ENCODE measurements around the gene PML.

PML gene

DNA sequence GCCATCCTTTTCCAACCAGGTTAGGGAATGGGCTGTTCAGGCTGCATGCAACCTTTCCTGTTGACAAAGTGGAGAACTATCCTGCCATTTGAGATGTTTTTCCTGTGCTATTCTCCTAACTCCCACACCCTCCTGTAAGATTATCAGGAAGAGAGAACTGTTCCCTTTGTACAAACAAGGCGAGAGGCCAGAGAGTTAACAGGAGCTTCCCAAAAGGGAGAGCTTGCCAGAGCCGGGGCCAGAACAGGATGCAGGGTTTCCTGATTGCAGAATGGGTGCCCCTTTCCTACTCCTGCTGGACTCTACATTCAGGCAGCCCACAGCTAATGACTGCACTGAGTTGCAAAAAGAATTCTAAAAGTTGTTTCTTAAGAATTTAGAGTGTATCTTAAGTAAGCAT lies 17.1 kb downstream of the PML start:
- DNase-seq, result no peak

DNA sequence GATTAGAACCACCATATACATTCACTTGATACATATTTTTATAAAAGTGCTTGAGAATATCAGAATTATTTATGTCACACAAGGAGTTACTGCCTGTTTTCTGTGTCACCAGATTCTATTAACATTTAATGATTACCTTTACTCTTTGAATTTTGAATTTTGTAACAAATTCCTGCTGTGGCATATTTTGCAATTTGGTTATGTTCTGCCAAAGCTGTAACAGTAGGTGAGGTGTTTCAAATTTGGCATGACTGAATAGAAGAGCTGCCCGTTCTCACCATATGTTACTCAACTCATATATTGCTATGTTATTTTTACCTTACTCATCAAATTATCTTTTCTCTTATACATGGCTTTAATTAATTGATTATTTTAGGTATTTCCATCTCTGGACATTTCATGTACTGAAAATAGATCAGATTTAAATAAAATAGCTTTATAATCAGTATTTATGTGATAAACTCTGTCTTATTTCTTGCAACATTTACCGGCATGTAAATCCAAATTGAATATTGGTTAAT lies 18.9 kb downstream of the PML start:
- no peak for DNase-seq

- no peak for DNase-seq
Measured at GRCh38 chr15:74019734-74020133, 25.2 kb downstream of the PML start.

DNA sequence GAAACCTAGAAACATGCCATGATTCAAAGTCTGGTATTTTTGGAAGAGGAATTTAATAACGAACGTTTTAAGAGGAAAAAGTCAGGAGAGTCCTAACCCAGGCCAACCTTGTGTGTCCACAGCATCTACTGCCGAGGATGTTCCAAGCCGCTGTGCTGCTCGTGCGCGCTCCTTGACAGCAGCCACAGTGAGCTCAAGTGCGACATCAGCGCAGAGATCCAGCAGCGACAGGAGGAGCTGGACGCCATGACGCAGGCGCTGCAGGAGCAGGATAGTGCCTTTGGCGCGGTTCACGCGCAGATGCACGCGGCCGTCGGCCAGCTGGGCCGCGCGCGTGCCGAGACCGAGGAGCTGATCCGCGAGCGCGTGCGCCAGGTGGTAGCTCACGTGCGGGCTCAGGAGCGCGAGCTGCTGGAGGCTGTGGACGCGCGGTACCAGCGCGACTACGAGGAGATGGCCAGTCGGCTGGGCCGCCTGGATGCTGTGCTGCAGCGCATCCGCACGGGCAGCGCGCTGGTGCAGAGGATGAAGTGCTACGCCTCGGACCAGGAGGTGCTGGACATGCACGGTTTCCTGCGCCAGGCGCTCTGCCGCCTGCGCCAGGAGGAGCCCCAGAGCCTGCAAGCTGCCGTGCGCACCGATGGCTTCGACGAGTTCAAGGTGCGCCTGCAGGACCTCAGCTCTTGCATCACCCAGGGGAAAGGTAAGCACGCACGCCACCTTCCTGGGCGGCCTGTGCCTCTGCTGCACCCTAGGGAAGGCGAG lies 28.4 kb downstream of the PML start:
- no peak for DNase-seq

DNA sequence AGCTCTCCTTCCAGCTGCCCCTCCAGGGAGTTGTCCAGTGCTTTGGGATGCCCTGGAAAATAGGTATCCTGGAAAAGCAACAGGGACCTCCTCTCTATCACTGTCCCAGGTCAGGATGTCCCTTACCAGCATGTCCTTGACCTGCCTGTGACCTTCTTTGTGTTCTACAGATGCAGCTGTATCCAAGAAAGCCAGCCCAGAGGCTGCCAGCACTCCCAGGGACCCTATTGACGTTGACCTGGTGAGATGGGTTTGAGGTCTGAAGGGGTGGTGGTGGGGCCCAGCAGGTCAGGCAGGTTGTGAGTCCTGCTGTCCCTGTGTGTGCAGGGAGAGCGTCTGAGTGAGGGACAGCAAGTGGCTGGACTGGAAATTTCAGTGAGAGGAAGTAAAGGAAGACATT lies 30.2 kb downstream of the PML start:
- no peak for DNase-seq

DNA sequence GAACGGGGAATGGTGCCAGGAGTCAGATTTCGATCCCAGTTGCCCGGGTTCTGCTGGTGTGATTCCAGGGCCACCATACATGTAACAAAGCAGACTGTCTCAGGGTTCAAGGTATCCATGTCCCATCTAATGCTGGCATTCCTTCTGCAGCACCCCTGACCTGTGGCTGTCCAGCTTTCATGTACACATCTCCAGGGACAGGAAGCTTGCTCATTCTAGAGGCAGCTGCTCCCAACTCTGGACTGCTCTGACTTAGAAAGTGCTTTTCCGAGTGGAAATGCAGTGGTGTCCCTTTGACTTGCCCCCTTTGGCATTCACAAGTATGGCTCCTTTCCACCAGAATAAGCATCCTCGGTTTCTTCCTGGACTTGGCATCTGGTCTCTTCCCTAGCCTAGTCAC lies 30.9 kb downstream of the PML start:
- DNase-seq, result no peak

- DNase-seq, result no peak
Measured at GRCh38 chr15:74027688-74028087, 33.2 kb downstream of the PML start.

- no peak for DNase-seq
Measured at GRCh38 chr15:74028646-74029045, 34.1 kb downstream of the PML start.

DNA sequence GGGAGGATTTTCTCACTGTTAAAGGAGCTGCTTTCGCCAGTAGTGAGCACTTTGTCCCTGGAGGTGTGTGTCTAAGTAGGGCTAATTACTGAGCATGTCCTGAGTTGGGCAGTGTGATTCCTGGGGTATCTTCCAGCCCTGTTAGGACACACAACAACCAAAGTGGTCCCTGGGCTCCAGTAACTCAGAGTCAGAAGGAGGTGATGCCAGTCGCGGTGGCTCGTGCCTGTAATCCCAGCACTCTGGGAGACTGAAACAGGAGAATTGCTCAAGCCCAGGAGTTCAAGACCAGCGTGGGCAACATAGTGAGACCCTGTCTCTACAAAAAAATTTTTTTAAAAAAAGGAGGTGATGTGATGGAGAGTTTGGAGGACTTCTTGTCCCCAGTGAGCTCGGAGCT lies 37.5 kb downstream of the PML start:
- no peak for DNase-seq

GRCh38 chr15:74032606-74033561 lies 38.4 kb downstream of the PML start:
- DNase-seq, result no peak

GRCh38 chr15:74034206-74034755 lies 39.8 kb downstream of the PML start:
- DNase-seq, result no peak

DNA sequence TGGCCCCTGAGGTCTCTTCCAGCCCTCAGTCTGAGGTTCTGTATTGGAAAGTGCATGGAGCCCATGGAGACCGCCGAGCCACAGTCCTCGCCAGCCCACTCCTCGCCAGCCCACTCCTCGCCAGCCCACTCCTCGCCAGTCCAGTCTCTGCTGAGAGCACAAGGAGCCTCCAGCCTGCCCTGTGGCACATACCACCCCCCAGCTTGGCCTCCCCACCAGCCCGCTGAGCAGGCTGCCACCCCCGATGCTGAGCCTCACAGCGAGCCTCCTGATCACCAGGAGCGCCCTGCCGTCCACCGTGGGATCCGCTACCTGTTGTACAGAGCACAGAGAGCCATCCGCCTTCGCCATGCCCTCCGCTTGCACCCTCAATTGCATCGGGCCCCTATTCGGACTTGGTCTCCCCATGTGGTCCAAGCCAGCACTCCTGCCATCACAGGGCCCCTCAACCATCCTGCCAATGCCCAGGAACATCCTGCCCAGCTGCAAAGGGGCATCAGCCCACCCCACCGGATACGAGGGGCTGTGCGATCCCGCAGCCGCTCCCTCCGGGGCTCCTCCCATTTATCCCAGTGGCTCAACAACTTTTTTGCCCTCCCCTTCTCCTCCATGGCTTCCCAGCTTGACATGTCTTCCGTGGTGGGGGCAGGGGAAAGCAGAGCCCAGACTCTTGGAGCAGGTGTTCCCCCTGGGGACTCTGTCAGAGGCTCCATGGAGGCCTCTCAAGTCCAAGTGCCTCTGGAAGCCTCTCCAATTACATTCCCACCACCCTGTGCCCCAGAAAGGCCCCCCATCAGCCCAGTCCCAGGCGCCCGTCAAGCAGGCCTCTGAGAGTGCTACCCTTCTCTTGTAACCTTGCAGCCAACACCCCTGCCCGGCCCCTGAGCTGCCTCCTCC lies 40.9 kb downstream of the PML start:
- no peak for DNase-seq

- peak; percentile 32 to 62 for DNase-seq
Measured at GRCh38 chr15:74036271-74037170, 42.0 kb downstream of the PML start.

DNA sequence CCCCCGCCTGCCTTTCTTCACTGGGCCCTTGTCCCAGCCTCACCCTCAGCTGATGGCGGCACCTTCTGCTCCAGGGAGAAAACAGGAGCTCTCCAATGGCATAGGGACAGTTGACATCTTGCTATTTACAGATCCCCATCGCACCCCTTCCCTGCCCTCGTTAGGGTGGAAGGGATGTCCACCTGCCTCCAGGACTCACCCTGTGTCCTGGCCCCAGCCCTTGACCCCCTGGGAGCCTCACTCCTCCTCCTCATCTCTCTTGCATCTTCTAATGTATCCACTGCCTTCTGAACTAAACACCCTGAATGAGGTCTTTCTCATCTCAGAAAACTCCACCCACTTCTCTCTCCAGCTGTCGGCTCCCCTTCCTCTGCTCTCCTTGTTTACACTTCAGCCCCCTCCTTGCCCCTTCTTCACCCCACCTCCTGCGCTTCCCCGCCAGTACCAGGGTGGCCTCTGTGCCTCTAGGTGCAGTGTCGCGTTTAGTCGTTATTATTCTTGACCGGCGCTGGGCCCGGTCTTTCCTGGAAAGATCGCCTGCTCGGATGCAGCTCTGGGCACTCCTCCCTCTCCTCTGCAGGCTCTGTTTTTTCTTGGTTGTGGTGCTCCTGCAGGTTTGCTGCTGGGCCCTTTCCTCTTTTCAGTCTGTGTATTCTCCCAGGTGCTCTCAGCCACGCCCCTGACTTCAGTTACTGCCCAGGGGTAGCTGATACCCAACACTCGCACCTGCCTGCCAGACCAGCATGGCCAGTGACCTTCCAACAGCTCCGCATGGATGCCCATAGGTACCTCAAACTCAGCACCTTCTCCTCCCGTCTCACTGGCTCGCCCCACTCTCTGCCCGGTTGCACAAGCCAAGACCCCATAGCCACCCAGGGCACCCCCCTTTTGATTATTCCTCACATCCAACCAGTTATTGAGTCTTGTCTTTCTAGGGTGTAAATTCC lies 42.9 kb downstream of the PML start:
- DNase-seq, result no peak

- DNase-seq, result no peak
Measured at GRCh38 chr15:74038707-74039655, 44.5 kb downstream of the PML start.

GRCh38 chr15:74039656-74040010 lies 45.1 kb downstream of the PML start:
- DNase-seq, result no peak

DNA sequence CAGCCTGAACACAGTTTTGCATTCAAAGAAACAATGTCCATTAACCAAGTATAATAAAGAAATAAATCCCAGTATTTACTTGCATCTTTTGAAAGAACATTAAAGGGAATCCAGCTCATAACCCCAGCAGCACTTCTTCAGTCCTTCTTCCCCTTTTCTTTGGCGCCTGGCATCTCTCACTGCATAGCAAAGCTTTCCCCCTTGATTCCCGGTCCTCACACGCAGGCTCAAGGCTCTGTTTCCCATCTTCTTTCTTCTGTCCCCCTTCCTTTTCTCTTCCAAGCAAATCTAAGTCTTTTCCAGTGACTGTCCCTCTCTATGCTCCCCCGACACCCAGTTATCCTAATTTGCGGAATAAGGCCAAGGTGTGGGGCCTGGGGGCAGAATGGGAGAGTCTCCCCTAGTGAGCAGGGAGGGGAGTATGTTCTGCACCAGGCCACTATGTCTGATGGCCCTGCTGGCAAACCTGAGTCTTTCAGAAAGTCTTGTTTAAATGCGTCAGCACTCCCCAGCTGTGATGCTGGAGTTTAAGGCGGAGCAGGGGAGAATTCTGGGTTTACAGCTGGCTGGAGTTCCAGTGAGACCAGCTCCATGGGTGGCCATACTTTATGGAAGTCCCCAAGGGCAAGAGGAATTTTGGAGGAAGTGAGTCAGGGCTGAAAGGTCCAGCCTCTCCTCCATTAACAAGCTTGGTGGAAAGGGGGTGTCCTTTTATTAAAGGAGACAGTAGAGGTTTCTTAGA lies 45.8 kb downstream of the PML start:
- DNase-seq, result peak in 1 of 2 experiments; percentile 35

- DNase-seq, result no peak
Measured at GRCh38 chr15:74041311-74041756, 46.8 kb downstream of the PML start.

Measured in SW 1271 (cell line).